Natural killer cell (primary cell): ENCODE results near the gene MOCOS. TPM values are rescaled to one million over a fixed set of nuclear protein-coding genes. Genes with fewer than 3 reads are reported as not detected.

Experiments used
- ATAC-seq, 3 donors: fragments of 150-1000 bp in 2 of 3; fragments of 200-7000 bp in 1 of 3; cut with Tn5 transposase; 1 replicate in 1 of 3; 2 replicates in 2 of 3; pipeline ENCODE4 v1.10.0; 2021; ENCODE audit warnings: mild to moderate bottlenecking in 2 of 3, moderate library complexity in 2 of 3
- DNase-seq, 2 donors: peaks; one replicate each; pipeline versions ENCODE4 v3.0.0 to v3.0.0-alpha.2; 2013 to 2021; ENCODE audit warnings: mixed read lengths in 1 of 2
- H3K27ac ChIP-seq: one replicate; pipeline ENCODE4 v1.5.1; 2013; ENCODE audit warnings: mild to moderate bottlenecking, low read length
- H3K27me3 ChIP-seq: one replicate; pipeline ENCODE4 v1.6.1; 2013; ENCODE audit warnings: low read length; ENCODE audit not compliant: control insufficient read depth, insufficient read depth
- H3K36me3 ChIP-seq: one replicate; pipeline ENCODE4 v1.6.1; 2013; ENCODE audit warnings: low read length; ENCODE audit not compliant: control insufficient read depth, insufficient read depth
- H3K4me1 ChIP-seq: one replicate; pipeline ENCODE4 v1.6.1; 2013; ENCODE audit warnings: low read length; ENCODE audit not compliant: control insufficient read depth, insufficient read depth
- H3K4me3 ChIP-seq: one replicate; pipeline ENCODE4 v1.5.1; 2013; ENCODE audit warnings: low read length
- H3K9me3 ChIP-seq: one replicate; pipeline ENCODE4 v1.6.1; 2013; ENCODE audit warnings: low read length; ENCODE audit not compliant: control insufficient read depth, insufficient read depth
- H3K27ac Mint-ChIP-seq, 2 donors: one replicate each; pipeline ENCODE4 v1.8.0; 2022; ENCODE audit warnings: mild to moderate bottlenecking in 2 of 2, mixed read lengths in 2 of 2, moderate library complexity in 1 of 2
- H3K27me3 Mint-ChIP-seq, 2 donors: one replicate each; pipeline ENCODE4 v1.8.0; 2022; ENCODE audit warnings: low read depth in 2 of 2, mixed read lengths in 2 of 2
- H3K36me3 Mint-ChIP-seq: one replicate; pipeline ENCODE4 v1.8.0; 2022; ENCODE audit warnings: mixed read lengths
- H3K4me1 Mint-ChIP-seq, 2 donors: one replicate each; pipeline ENCODE4 v1.8.0; 2022; ENCODE audit warnings: mixed read lengths in 2 of 2
- H3K4me3 Mint-ChIP-seq: one replicate; pipeline ENCODE4 v1.8.0; 2022; ENCODE audit warnings: mild to moderate bottlenecking, moderate library complexity, mixed read lengths
- H3K9me3 Mint-ChIP-seq, 2 donors: one replicate each; pipeline ENCODE4 v1.8.0; 2022; ENCODE audit warnings: mixed read lengths in 2 of 2
- CTCF ChIP-seq: fragments of 200-600 bp; IDR thresholded peaks from one replicate; pipeline ENCODE4 v1.8.0; 2022; ENCODE audit warnings: antibody characterized with exemption
- WGBS: methylation state at CpG from one replicate; pipeline ENCODE4 v1.1.7; 2013; ENCODE audit warnings: missing lambda C conversion rate; ENCODE audit not compliant: insufficient coverage; 5-methylcytosine and 5-hydroxymethylcytosine counted together
- intact Hi-C: fragments of 100-400 bp; cut with micrococcal nuclease; formaldehyde crosslinking; loops from one replicate; pipeline ENCODE4 v1.14.2; 2022
- total RNA-seq, 4 donors: library from RNA; stranded (reverse); fragments of 120-200 nt in 1 of 4; gene quantifications; one replicate each; pipeline versions ENCODE4 v1.2.3 to v1.2.4, GENCODE V29; 2013 to 2022

Gene MOCOS
- total RNA-seq, 3 donors from 2014 or later (not counting 1 experiment from before 2014, with no cell fraction given), result 0.10 to 0.24 (median 0.16) TPM

- Mint-ChIP-seq H3K4me3 (peak overlapping the region; percentile 14), H3K9me3 (no peaks in the 10 kb centered on the region), H3K4me1 (no peaks in the 10 kb centered on the region), H3K27ac (no peak overlapping the region), H3K27me3 (peaks cover 14 to 32% of the 10 kb centered on the region in 2 donors), H3K36me3 (no peaks in the 10 kb centered on the region)
- Histone ChIP-seq H3K9me3 (no peaks in the 10 kb centered on the region), H3K27me3 (peaks cover 34% of the 10 kb centered on the region), H3K27ac (no peak overlapping the region), H3K4me3 (no peak overlapping the region), H3K36me3 (no peaks in the 10 kb centered on the region), H3K4me1 (peaks cover 9% of the 10 kb centered on the region)
- intact Hi-C loops, result no loop called here
- ATAC-seq, result peak in 1 of 3 donors; percentile 17
- TF ChIP-seq CTCF, result no peak
- DNase-seq, result no peak
- WGBS, result 1% methylated on average over 47 of the region's 47 CpGs
Observed at GRCh38 chr18:36296650-36297416, 109.5 kb downstream of the MOCOS start.

- H3K27me3 Mint-ChIP-seq, result peaks cover 14 to 32% of the 10 kb centered on the region in 2 donors
- Histone ChIP-seq H3K4me1 (peaks cover 9% of the 10 kb centered on the region), H3K4me3 (no peak within 1 kb of the TSS), H3K27me3 (peaks cover 39% of the 10 kb centered on the region), H3K27ac (no peak within 1 kb of the TSS), H3K36me3 (no peaks in the 10 kb centered on the region), H3K9me3 (no peaks in the 10 kb centered on the region)
- H3K9me3 Mint-ChIP-seq, result no peaks in the 10 kb centered on the region
- no peaks in the 10 kb centered on the region for H3K4me1 Mint-ChIP-seq
- no peak for DNase-seq
- H3K4me3 Mint-ChIP-seq, result peak within 1 kb of the TSS; percentile 25
- intact Hi-C loops, result no loop called here
- peak in 1 of 3 donors; percentile 45 for ATAC-seq
- WGBS, result under 1% methylated on average over 91 of the region's 91 CpGs
- H3K27ac Mint-ChIP-seq, result no peak within 1 kb of the TSS
- H3K36me3 Mint-ChIP-seq, result no peaks in the 10 kb centered on the region
- no peak for TF ChIP-seq CTCF
Observed at GRCh38 chr18:36297417-36298125, 110.3 kb downstream of the MOCOS start, which contains the start of gene FHOD3. Gene FHOD3 (plus strand): TSS chr18:36297713. CDS start chr18:36297836, 123 bp downstream.

- H3K4me1 Mint-ChIP-seq, result no peaks in the 10 kb centered on the region
- Histone ChIP-seq H3K36me3 (no peaks in the 10 kb centered on the region), H3K4me1 (peaks cover 9% of the 10 kb centered on the region), H3K27me3 (peaks cover 39% of the 10 kb centered on the region), H3K9me3 (no peaks in the 10 kb centered on the region), H3K4me3 (no peak overlapping the region), H3K27ac (no peak overlapping the region)
- under 1% methylated on average over 60 of the region's 67 CpGs for WGBS
- H3K27ac Mint-ChIP-seq, result no peak overlapping the region
- no peak overlapping the region for H3K4me3 Mint-ChIP-seq
- no peak for TF ChIP-seq CTCF
- intact Hi-C loops, result no loop called here
- peaks cover 14 to 39% of the 10 kb centered on the region in 2 donors for H3K27me3 Mint-ChIP-seq
- peak in 1 of 3 donors; percentile 34 for ATAC-seq
- DNase-seq, result no peak
- H3K36me3 Mint-ChIP-seq, result no peaks in the 10 kb centered on the region
- no peaks in the 10 kb centered on the region for H3K9me3 Mint-ChIP-seq
Observed at GRCh38 chr18:36298126-36298741, 110.9 kb downstream of the MOCOS start.
